ENCODE measurements around the gene AAK1.

DNA sequence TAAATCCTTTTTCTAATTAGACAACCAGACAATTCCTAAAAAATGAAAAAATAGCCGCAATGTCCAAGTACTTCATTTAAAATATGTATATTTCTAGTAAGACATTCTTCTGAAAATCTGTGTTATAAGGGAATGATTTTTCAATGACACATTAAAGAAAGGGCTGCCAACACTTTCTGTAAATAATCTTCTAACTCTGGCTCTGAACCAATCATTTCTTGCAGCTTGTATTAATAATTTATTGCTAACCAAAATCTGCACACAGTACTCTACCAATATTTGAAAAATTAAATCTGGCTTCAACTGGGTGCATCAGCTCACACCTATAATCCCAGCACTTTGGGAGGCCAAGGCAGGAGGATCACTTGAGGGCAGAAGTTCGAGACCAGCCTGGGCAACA is 214.6 kb downstream of the AAK1 start:
- TF ChIP-seq, protein P1, sequence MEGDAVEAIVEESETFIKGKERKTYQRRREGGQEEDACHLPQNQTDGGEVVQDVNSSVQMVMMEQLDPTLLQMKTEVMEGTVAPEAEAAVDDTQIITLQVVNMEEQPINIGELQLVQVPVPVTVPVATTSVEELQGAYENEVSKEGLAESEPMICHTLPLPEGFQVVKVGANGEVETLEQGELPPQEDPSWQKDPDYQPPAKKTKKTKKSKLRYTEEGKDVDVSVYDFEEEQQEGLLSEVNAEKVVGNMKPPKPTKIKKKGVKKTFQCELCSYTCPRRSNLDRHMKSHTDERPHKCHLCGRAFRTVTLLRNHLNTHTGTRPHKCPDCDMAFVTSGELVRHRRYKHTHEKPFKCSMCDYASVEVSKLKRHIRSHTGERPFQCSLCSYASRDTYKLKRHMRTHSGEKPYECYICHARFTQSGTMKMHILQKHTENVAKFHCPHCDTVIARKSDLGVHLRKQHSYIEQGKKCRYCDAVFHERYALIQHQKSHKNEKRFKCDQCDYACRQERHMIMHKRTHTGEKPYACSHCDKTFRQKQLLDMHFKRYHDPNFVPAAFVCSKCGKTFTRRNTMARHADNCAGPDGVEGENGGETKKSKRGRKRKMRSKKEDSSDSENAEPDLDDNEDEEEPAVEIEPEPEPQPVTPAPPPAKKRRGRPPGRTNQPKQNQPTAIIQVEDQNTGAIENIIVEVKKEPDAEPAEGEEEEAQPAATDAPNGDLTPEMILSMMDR (IDR thresholded peaks at IDR 0.05), result no peak
- no peak for TF ChIP-seq POLR2A (IDR thresholded peaks at IDR 0.05)

All from body of pancreas (tissue), 4 donors.